ENCODE results near the gene CCDC8.

- no peak for TF ChIP-seq ZBTB26 (CRISPR knock-in tag; IDR thresholded peaks at IDR 0.05)
- no peak for TF ChIP-seq SMARCE1 (IDR thresholded peaks at IDR 0.05)
- no peak for TF ChIP-seq MNT (conservative IDR thresholded peaks at IDR 0.05)
- TF ChIP-seq PATZ1 (CRISPR knock-in tag; IDR thresholded peaks at IDR 0.05; ENCODE audit: borderline replicate concordance) = no peak
- TF ChIP-seq NFIC (IDR thresholded peaks at IDR 0.05) = no peak
- TF ChIP-seq NONO (IDR thresholded peaks at IDR 0.05; ENCODE audit: low read depth in 2 of 2, low read length in 1 of 2) = no peak
- no peak for TF ChIP-seq SMC3 (conservative IDR thresholded peaks at IDR 0.05; ENCODE audit: insufficient read depth, low read depth, low read length)
- no peak for TF ChIP-seq MITF (IDR thresholded peaks at IDR 0.05)
- TF ChIP-seq CTCF (IDR thresholded peaks at IDR 0.05 in 2 of 3, conservative IDR thresholded peaks at IDR 0.05 in 1 of 3; ENCODE audit: insufficient read depth in 2 of 3, low read depth in 1 of 3, low read length in 3 of 3) = no peak
- no peak for TF ChIP-seq EZH2 (IDR thresholded peaks at IDR 0.05; ENCODE audit: borderline replicate concordance, low read depth, low read length)
- TF ChIP-seq REST (IDR thresholded peaks at IDR 0.05; ENCODE audit: borderline replicate concordance) = no peak
- TF ChIP-seq REST (CRISPR knock-in tag; IDR thresholded peaks at IDR 0.05; ENCODE audit: low read depth) = no peak
Observed at GRCh38 chr19:46420056-46420455, 6.7 kb upstream of the CCDC8 start.
